Stomach (tissue), 4 donors: ENCODE results near the gene ACTL7A.

Experiments
- CTCF ChIP-seq, 7 experiments: fragments of 450-650 bp in 4 of 7; fragments of 200-600 bp in 3 of 7; sonication (generic) in 3 of 7; IDR thresholded peaks; one replicate each; pipeline ENCODE4 v1.5.1; 2016 to 2019; ENCODE audit warnings: antibody characterized with exemption in 7 of 7, control low read depth in 2 of 7, mild to moderate bottlenecking in 1 of 7
- POLR2A ChIP-seq, 4 donors: fragments of 450-650 bp; IDR thresholded peaks; one replicate each; pipeline ENCODE4 v1.6.1; 2016; ENCODE audit warnings: antibody characterized with exemption in 4 of 4, control low read depth in 2 of 4, mild to moderate bottlenecking in 1 of 4, moderate library complexity in 1 of 4
- POLR2AphosphoS5 ChIP-seq, 3 donors: sonication (generic); formaldehyde crosslinking; IDR thresholded peaks; one replicate each; pipeline ENCODE4 v1.6.1; 2016; ENCODE audit warnings: antibody characterized with exemption in 3 of 3

GRCh38 chr9:108844391-108844790, 17.7 kb upstream of the ACTL7A start:
- TF ChIP-seq CTCF (IDR thresholded peaks at IDR 0.05) (no peak), POLR2AphosphoS5 (IDR thresholded peaks at IDR 0.05) (no peak), POLR2A (IDR thresholded peaks at IDR 0.05) (no peak)
